NK-92 treated with Interleukin-12 subunit alpha and Interleukin-12 subunit beta, amount 100 ng/mL, for 24 hours (cell line): ENCODE results near the gene MTPN.
A peak's percentile ranks its signal among the peaks of the same experiment; 100 is the strongest.

ENCODE experiments used
- DNase-seq: peaks from one replicate; lab custom pipeline; 2025; lab: John Stamatoyannopoulos, UW

Gene MTPN, protein sequence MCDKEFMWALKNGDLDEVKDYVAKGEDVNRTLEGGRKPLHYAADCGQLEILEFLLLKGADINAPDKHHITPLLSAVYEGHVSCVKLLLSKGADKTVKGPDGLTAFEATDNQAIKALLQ

DNA sequence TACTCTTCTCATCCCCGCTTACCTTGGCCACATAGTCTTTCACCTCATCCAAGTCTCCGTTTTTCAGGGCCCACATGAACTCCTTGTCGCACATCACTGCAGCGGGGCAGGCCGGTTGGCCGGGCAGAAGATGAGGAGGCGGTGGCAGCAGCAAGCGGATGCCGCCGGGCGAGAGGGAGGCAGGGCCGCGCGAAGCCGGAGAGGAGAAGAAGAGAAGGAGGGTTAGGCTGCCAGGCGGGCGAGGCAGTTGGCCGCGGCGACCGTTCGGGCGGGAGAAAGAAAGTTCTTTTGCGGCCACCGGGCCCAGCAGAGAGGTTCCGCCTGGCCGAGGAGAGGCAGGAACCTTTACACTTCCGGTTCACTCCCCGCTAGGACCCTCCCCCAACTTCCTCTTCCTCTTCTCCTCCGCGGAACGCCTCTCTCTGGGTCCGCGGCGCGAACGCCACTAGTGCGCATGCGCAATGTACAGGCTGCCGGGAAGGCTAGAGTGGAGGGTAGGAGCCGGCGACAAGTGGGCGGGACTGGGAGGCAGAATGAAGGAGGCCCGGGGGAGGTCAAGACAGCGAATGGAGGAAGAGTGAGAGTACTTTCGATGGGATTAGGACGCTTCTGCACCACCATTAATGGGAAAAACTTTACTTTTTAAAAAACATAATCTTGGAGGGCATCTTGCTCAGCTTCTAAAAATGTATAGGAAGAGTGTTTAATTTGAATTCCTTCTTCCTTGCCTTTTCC is at the start of gene MTPN:
TSS of gene MTPN (minus strand) at position 353 of the 735 bp plus-strand sequence. CDS start at position 94, 259 bp downstream.
- peak; percentile 99 for DNase-seq

GRCh38 chr7:136026209-136026608 is 49.0 kb upstream of the MTPN start:
- no peak for DNase-seq

- DNase-seq: no peak
These were observed 46.1 kb upstream of the MTPN start for GRCh38 chr7:136023134-136023869.

DNA sequence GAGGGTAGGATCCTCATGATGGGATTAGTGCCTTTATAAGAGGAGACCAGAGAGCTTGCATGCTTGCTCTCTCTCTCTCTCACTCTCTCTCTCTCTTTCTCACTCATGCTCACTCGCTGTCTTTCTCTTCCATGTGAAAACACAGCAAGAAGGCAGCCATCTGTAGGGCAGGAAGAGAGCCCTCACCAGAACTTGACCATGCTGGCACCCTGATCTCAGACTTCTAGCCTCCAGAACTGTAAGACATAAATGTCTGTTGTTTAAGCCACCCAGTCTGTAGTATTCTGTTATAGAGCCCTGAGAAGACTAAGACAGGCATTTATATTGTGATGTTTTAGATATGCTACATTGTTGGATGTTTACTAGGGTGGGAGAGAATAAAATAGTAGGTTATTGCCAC is 43.4 kb upstream of the MTPN start:
- no peak for DNase-seq

- DNase-seq: no peak
These were observed 40.9 kb upstream of the MTPN start for GRCh38 chr7:136018104-136018503.

DNA sequence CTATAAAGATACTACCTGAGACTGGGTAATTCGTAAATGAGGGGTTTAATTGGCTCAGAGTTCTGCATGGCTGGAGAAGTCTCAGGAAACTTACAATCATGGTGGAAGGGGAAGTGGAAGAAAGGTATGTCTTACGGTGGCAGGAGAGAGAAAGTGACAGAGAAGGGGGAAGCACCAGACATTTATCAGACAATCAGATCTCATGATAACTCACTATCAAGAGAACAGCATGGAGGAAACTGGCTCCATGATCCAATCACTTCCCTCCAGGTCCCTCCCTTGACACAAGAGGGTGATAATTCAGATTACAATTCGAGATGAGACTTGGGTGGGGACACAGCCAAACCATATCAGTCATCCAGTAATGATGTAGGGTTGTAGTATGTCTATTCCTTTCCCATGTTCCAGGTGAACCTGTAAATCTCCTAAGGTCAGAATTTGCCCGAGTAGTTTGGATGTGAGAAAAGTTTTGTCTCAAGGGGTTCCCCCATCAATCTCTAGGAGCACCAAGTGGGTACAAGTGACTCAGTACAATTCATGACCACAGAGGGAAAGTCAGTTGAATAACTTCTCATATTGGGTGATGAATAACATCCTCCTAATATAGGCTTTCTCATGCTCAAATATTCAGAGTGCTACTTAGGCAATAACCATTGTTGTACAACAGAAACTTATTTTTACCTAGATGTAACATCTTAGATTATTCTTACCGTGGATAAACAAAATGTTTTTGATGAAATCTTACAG is 39.7 kb upstream of the MTPN start:
- DNase-seq: no peak

GRCh38 chr7:136015638-136016037 is 38.5 kb upstream of the MTPN start:
- no peak for DNase-seq

GRCh38 chr7:136014659-136015058 is 37.5 kb upstream of the MTPN start:
- DNase-seq: no peak

GRCh38 chr7:136012238-136012637 is 35.1 kb upstream of the MTPN start:
- DNase-seq: no peak

- no peak for DNase-seq
These were observed 32.4 kb upstream of the MTPN start for GRCh38 chr7:136009488-136010079.

GRCh38 chr7:136006208-136006607 is 29.0 kb upstream of the MTPN start:
- DNase-seq: no peak

DNA sequence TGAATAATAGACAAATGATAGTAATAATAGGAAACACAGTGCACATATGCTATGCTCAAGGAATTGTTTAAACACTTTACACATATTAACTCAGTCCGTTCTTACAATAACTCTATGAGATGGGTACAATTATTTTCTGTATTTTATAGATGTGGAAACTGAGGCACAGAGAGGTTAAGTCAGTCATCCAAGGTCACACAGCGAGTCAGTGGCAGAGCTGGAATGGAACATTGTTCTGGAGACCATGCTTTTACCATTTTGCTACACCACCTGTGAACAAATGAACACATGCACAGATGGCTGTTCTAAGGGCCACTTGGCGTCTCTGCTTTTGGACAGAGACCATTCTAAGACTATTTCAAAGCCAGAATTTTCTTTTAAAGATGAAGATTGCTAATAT is 26.9 kb upstream of the MTPN start:
- no peak for DNase-seq

- DNase-seq: no peak
These were observed 25.6 kb upstream of the MTPN start for GRCh38 chr7:136002802-136003201.

DNA sequence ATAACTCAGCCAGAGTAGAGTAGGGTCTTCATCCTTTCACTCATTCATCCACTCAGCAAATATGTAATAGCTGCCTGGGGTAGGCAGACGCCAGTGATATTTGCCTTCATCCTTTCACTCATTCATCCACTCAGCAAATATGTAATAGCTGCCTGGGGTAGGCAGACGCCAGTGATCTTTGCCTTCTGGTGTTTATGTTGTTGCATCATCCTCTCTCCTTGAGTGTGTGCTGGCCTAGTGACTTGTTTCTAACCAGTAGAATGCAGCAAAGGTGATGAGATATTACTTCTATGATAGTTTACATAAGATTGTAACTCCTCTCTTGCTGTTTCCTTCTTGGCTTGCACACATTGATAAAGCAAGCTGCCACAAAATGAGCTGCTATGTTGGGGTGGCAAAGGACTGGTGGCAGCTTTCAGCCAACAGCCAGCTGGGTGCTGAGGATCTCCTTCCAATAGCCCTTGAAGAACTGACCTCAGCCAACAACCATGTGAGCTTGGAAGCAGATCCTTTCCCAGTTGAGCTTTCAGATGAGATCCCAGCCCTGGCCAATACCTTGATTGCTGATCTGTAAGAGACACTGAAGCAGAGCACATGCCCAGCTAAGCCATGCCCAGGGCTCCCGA is 23.2 kb upstream of the MTPN start:
- DNase-seq: no peak

GRCh38 chr7:135998081-135998480 is 20.9 kb upstream of the MTPN start:
- DNase-seq: no peak

DNA sequence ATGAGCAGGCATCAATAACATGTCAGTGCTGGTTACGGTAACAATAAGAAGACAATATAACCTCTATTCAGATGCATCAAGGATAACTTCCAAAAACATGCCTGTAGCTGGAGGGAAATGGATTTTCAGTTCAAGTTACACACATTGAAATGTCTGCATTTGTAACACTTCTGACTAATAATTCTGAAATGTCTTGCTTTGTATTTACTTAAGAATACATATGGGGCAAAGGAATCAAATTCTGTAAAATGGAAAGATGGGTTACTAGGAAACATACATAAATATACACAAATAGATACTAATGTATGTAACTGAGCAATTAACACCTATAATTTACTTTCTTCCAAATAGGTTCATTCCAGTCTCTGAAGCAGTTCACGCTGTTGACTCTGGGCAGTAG is 18.6 kb upstream of the MTPN start:
- DNase-seq: no peak

DNA sequence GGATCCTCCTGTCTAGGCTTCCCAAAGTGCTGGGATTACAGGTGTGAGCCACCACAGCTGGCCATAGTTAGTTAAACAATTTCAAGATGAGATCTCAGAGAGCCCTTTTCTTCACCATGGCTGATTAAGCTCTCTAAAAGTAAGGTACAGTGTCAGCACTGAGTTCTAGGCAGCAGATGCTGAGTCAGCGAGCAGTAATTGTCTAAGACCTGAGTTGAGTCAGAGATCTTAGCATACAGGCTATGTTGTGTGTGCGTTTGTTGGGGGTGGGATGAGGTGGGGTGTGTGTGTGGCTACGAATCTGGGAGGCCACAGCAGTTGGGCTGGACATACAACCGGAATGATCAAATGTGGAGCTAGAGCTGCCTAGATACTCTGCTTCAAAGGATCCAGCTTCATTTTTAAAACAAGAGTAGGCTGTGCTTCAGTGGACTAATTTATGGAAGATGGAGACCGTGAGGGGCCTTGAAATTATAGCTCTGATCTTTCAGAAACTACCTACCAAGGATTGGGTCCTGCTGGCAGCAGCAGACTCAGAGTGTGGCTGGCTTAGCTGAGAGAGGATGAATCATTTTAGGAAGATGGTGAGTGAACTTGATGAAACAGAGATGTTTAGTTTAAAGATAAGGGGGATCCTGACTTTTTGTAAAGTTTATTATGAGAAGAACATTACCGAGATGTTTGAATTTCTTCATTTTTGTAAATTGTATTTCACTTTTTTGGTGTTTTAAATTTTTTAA is 17.5 kb upstream of the MTPN start:
- DNase-seq: no peak

DNA sequence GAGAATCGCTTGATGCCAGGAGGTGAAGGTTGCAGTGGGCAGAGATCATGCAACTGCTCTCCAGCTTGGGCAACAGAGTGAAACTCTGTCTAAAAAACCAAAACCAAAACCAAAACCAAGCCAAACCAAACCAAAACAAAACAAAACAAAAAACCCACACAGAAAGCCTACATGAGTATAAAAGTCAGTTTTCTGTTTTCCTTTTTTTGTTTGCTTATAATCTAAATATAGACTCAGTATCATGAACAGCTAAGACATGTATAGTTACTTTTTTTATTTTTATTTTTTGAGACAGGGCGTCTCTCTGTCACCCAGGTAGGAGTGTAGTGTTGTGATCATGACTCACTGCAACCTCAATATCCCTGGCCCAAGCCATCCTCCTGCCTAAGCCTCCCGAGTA is 16.8 kb upstream of the MTPN start:
- DNase-seq: no peak

DNA sequence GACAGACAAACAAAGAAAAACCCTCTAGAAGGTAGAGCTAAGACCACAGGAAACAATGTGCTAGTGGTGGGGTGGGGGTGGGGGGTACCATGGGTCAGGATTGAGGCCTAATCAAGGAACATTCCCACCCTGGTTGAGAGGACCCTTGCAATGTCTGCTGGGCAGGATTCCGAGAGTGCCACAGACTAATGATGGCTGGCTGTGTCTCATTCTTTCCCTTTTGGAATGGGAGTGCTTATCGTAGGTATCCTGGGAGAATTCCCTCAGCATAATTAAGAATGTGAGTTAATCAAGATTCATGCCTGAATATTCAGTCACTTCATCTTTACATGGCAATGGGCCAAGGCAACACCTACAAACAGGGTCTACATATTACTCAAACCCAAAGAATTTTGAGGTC is 14.7 kb upstream of the MTPN start:
- DNase-seq: no peak

DNA sequence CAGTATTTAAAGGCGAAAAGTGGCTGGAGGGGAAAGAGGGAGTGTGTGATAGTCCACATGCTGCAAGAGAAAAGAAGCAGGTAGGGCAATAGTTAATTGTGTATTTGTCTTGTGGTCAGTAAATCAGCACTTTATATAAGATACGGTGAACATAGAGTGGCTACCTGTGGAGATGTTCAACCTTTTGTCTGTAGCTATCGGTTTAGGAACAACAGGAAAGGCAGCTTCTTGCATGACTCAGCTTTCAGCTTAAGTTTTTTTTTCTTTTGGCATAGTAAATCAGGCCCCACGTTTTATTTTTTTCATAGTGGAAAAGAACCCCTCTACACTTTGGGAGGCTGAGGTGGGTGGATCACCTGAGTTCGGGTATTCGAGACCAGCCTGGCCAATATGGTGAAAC is 14.2 kb upstream of the MTPN start:
- DNase-seq: no peak

DNA sequence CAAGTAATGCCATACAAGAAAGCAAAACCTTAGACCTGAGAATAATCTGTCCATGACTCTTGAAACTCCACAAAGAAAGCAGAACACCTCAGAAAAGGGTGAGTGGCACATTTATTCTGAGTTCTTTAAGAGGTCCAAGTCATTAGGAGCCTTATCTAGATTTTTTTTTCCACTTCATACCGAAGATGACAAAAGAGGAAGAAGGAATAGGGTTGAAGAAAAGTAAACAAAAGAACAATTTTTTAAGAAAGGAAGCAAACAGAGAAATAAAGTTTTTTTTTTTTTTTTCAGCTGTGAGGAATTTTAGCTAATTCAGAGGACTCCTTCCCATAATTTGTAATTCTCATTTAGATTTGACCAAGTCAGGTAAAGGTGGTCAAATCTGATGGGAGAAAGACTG is 13.1 kb upstream of the MTPN start:
- no peak for DNase-seq
